BLaER1 (cell line): ENCODE measurements around the gene NR0B2.

Experiments
- H3K27ac ChIP-seq: shearing (Covaris generic); formaldehyde crosslinking; 2 replicates; pipeline ENCODE4 v1.8.1; 2022
- H3K27me3 ChIP-seq: shearing (Covaris generic); formaldehyde crosslinking; 2 replicates; pipeline ENCODE4 v1.8.1; 2022
- H3K36me3 ChIP-seq: shearing (Covaris generic); formaldehyde crosslinking; 2 replicates; pipeline ENCODE4 v1.8.1; 2022
- H3K4me1 ChIP-seq: shearing (Covaris generic); formaldehyde crosslinking; 2 replicates; pipeline ENCODE4 v1.8.1; 2022
- H3K4me2 ChIP-seq: shearing (Covaris generic); formaldehyde crosslinking; 2 replicates; pipeline ENCODE4 v1.8.1; 2022
- H3K4me3 ChIP-seq: shearing (Covaris generic); formaldehyde crosslinking; 2 replicates; pipeline ENCODE4 v1.8.1; 2022
- H3K9ac ChIP-seq: shearing (Covaris generic); formaldehyde crosslinking; 2 replicates; pipeline ENCODE4 v1.8.1; 2022
- H3K9me3 ChIP-seq: shearing (Covaris generic); formaldehyde crosslinking; 2 replicates; pipeline ENCODE4 v1.8.1; 2022
- H4K20me1 ChIP-seq: shearing (Covaris generic); formaldehyde crosslinking; 2 replicates; pipeline ENCODE4 v1.8.1; 2022
- Cebpa-rat ChIP-seq: shearing (Covaris generic); IDR thresholded peaks from 2 replicates; pipeline ENCODE4 v1.8.1; 2022

NR0B2 gene

GRCh38 chr1:26913389-26913753, 404 bp downstream of the NR0B2 start:
- TF ChIP-seq Cebpa-rat = no peak
- Histone ChIP-seq H3K9ac (no peak overlapping the region), H3K4me1 (no peaks in the 10 kb centered on the region), H4K20me1 (no peaks in the 10 kb centered on the region), H3K36me3 (no peaks in the 10 kb centered on the region), H3K27ac (no peak overlapping the region), H3K4me2 (no peak overlapping the region), H3K9me3 (no peaks in the 10 kb centered on the region), H3K4me3 (no peak overlapping the region), H3K27me3 (no peaks in the 10 kb centered on the region)

- H4K20me1 ChIP-seq = no peaks in the 10 kb centered on the region
- no peaks in the 10 kb centered on the region for H3K27me3 ChIP-seq
- no peak overlapping the region for H3K27ac ChIP-seq
- TF ChIP-seq Cebpa-rat = no peak
- no peak overlapping the region for H3K4me2 ChIP-seq
- no peak overlapping the region for H3K9ac ChIP-seq
- H3K4me1 ChIP-seq = peaks cover 1% of the 10 kb centered on the region; the same call in 1 of the 2 replicates
- H3K36me3 ChIP-seq = no peaks in the 10 kb centered on the region
- no peaks in the 10 kb centered on the region for H3K9me3 ChIP-seq
- no peak overlapping the region for H3K4me3 ChIP-seq
These were observed 1.7 kb downstream of the NR0B2 start for GRCh38 chr1:26912147-26912490.

- Histone ChIP-seq H3K9ac (no peak overlapping the region), H4K20me1 (no peaks in the 10 kb centered on the region), H3K4me2 (no peak overlapping the region), H3K27me3 (no peaks in the 10 kb centered on the region), H3K36me3 (no peaks in the 10 kb centered on the region), H3K4me1 (peaks cover 6% of the 10 kb centered on the region; the same call in 1 of the 2 replicates), H3K9me3 (no peaks in the 10 kb centered on the region), H3K4me3 (no peak overlapping the region), H3K27ac (no peak overlapping the region)
- TF ChIP-seq Cebpa-rat = no peak
These were observed 2.2 kb downstream of the NR0B2 start for GRCh38 chr1:26911399-26912146.

GRCh38 chr1:26910343-26911160, 3.2 kb downstream of the NR0B2 start:
- Histone ChIP-seq H3K4me2 (no peak overlapping the region), H3K27me3 (no peaks in the 10 kb centered on the region), H3K27ac (no peak overlapping the region), H3K4me3 (no peak overlapping the region), H3K9ac (no peak overlapping the region), H3K9me3 (no peaks in the 10 kb centered on the region), H4K20me1 (no peaks in the 10 kb centered on the region), H3K4me1 (peaks cover 6% of the 10 kb centered on the region; the same call in 1 of the 2 replicates), H3K36me3 (no peaks in the 10 kb centered on the region)
- TF ChIP-seq Cebpa-rat = no peak

- H3K9me3 ChIP-seq = no peaks in the 10 kb centered on the region
- H3K27me3 ChIP-seq = no peaks in the 10 kb centered on the region
- peaks cover 6% of the 10 kb centered on the region; the same call in 1 of the 2 replicates for H3K4me1 ChIP-seq
- no peak overlapping the region for H3K4me2 ChIP-seq
- no peak overlapping the region for H3K9ac ChIP-seq
- no peak for TF ChIP-seq Cebpa-rat
- H4K20me1 ChIP-seq = no peaks in the 10 kb centered on the region
- H3K4me3 ChIP-seq = no peak overlapping the region
- H3K36me3 ChIP-seq = no peaks in the 10 kb centered on the region
- no peak overlapping the region for H3K27ac ChIP-seq
These were observed 3.8 kb downstream of the NR0B2 start for GRCh38 chr1:26909951-26910342.

GRCh38 chr1:26907071-26907917, 6.5 kb downstream of the NR0B2 start:
- H3K36me3 ChIP-seq = no peaks in the 10 kb centered on the region
- H3K4me3 ChIP-seq = no peak overlapping the region
- no peak for TF ChIP-seq Cebpa-rat

GRCh38 chr1:26900815-26901511, 12.8 kb downstream of the NR0B2 start:
- Histone ChIP-seq H3K27ac (peak overlapping the region; percentile 85), H4K20me1 (no peaks in the 10 kb centered on the region), H3K9ac (peak overlapping the region; percentile 88), H3K36me3 (peaks cover 30% of the 10 kb centered on the region), H3K4me1 (peaks cover 22% of the 10 kb centered on the region), H3K4me2 (peak overlapping the region; percentile 84), H3K27me3 (no peaks in the 10 kb centered on the region), H3K9me3 (no peaks in the 10 kb centered on the region), H3K4me3 (peak overlapping the region; percentile 82)
- no peak for TF ChIP-seq Cebpa-rat

More at GRCh38 chr1:26907071-26907917, 6.5 kb downstream of the NR0B2 start:
- Histone ChIP-seq H3K9me3 (no peaks in the 10 kb centered on the region), H3K4me2 (no peak overlapping the region), H3K27ac (no peak overlapping the region), H3K27me3 (no peaks in the 10 kb centered on the region), H4K20me1 (no peaks in the 10 kb centered on the region), H3K9ac (no peak overlapping the region), H3K4me1 (peaks cover 6% of the 10 kb centered on the region; the same call in 1 of the 2 replicates)

GRCh38 chr1:26900001-26900814, 13.6 kb downstream of the NR0B2 start, which contains the start of gene GPATCH3:
Gene GPATCH3 (minus strand): TSS chr1:26900467. CDS start chr1:26900442, 25 bp downstream.
- H3K27ac ChIP-seq = peak within 1 kb of the TSS; percentile 85
- no peaks in the 10 kb centered on the region for H4K20me1 ChIP-seq
- H3K4me1 ChIP-seq = peaks cover 22% of the 10 kb centered on the region
- H3K9ac ChIP-seq = peak within 1 kb of the TSS; percentile 88
- peak within 1 kb of the TSS; percentile 84 for H3K4me2 ChIP-seq
- H3K36me3 ChIP-seq = peaks cover 38% of the 10 kb centered on the region
- H3K4me3 ChIP-seq = peak within 1 kb of the TSS; percentile 82
- TF ChIP-seq Cebpa-rat = no peak
- no peaks in the 10 kb centered on the region for H3K9me3 ChIP-seq
- H3K27me3 ChIP-seq = no peaks in the 10 kb centered on the region
